ENCODE measurements around the gene DDA1.
A peak's percentile ranks its signal among the peaks of the same experiment; 100 is the strongest.

DDA1 gene

GRCh38 chr19:17309965-17310461 is 650 bp downstream of the DDA1 start:
- no peak for DNase-seq (ENCODE audit: low read depth, low spot score)
- peak overlapping the region; percentile 73 for H3K27ac ChIP-seq

GRCh38 chr19:17311455-17312188 is 2.3 kb downstream of the DDA1 start:
- DNase-seq (ENCODE audit: low read depth, low spot score): no peak
- H3K27ac ChIP-seq: peak overlapping the region; percentile 73

GRCh38 chr19:17312189-17313113 is 3.1 kb downstream of the DDA1 start:
- peak overlapping the region; percentile 73 for H3K27ac ChIP-seq
- no peak for DNase-seq (ENCODE audit: low read depth, low spot score)

DNA sequence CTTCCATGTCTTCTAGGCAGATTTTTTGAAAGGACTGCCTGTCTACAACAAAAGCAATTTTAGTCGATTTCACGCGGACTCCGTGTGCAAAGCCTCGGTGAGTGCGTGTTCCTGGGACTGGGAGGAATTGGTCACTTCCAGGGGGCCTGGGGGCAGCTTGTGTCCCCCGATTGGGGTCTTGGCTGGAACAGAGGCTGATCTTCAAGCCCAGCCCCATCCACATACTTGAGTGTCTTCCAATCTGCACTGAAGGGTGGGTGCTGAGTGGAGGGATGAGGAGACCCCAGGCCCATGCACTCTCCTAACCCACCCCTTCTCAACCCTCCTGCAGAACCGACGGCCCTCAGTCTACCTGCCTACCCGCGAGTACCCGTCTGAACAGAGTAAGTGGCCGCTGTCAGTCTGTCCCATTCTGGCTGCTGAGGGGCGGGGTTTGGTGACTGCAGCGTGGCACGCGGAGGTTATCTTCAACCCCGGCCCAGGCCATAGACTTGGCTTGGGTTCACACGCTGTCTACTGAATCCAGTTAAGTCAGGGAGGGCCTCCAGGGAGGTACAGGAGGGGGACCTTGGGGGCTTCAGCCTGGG is 4.7 kb downstream of the DDA1 start:
- DNase-seq (ENCODE audit: low read depth, low spot score): no peak
- no peak overlapping the region for H3K27ac ChIP-seq

DNA sequence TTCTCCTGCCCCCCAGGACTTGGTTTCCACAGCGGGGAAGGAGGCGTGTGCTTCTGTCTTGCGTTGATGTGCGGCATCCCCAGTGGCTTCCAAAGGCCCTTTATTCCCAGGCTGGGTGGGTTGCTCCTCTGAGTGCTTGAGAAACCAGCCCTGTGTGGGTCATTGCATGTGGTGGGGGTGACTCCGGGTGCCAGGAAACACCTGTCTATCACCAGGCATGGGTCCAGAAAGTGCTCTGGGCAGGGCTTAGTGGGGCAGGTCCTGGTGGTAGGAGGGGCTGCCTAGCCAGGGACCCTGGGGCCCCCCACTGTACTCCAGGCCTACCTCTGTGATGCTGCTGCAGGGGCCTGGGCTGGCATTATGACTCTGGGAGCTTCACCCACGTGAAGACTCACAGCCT is 9.6 kb downstream of the DDA1 start:
- DNase-seq (ENCODE audit: low read depth, low spot score): no peak
- no peak overlapping the region for H3K27ac ChIP-seq

- no peak overlapping the region for H3K27ac ChIP-seq
- no peak for DNase-seq (ENCODE audit: low read depth, low spot score)
Observed at GRCh38 chr19:17319473-17320238, 10.3 kb downstream of the DDA1 start.

DNA sequence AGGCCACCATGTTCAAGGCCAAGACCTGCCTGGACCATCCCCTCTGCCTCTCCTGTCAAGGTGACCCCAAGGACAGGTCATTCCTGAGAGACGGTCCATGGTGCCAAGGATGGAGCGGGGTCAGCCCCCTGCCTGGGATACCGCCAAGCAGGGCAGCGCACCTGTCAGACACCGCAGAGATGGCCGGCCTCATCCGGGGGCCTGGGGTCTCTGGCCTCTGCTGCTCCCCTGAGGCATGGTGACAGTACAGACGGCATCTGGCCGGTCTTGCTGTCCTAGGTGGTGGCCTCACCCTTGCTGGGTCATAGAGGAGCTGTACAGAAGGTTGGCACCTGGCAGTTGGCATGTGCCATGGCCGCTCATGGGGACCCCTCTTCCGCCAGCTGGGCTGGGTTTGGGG is 11.1 kb downstream of the DDA1 start:
- no peak overlapping the region for H3K27ac ChIP-seq

DNA sequence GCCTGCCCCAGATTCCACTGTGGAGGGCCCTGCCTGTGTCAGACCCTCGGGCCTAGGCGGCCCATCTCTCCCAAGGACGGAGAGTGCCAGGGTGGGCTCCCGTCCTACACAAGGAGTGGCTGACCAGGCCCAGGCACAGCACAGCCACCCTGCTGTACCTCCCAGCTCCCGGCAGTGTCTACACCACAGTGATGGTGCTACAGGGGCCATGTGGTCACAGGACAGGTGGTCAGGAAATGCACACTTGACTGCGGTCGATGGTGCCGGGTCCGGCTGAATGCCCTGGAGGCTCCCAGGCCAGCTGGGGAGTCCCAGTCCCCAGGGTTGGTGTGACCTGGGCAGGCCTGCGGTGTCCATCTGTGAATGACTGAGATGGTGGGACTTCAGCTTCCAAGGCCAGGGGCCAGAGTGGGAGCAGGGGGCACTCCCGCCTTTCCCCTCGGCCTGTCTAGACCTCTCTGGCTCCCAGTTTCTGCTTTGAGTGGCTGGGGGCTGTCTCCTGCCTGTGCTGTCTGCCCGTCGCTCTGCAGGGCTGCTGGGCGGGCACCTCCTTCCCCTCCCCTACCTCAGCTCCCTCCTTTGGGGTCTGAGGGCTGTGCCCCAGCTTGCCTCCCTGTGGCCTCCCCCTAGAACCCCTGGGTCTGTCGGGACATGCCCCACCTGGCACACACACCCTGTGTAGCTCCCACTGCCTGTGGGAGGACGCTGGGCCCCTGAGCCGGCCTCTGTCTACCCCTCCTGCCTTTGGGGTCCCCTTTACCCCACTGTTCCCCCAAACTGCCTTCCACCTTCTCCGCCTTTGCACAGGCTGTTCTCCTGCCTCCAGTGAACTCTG is 12.5 kb downstream of the DDA1 start:
- no peak for DNase-seq (ENCODE audit: low read depth, low spot score)
- no peak overlapping the region for H3K27ac ChIP-seq

More for the DNA sequence above, 11.1 kb downstream of the DDA1 start:
- no peak for DNase-seq (ENCODE audit: low read depth, low spot score)

- H3K27ac ChIP-seq: no peak overlapping the region
- DNase-seq (ENCODE audit: low read depth, low spot score): no peak
Observed at GRCh38 chr19:17322854-17323253, 13.5 kb downstream of the DDA1 start.

DNA sequence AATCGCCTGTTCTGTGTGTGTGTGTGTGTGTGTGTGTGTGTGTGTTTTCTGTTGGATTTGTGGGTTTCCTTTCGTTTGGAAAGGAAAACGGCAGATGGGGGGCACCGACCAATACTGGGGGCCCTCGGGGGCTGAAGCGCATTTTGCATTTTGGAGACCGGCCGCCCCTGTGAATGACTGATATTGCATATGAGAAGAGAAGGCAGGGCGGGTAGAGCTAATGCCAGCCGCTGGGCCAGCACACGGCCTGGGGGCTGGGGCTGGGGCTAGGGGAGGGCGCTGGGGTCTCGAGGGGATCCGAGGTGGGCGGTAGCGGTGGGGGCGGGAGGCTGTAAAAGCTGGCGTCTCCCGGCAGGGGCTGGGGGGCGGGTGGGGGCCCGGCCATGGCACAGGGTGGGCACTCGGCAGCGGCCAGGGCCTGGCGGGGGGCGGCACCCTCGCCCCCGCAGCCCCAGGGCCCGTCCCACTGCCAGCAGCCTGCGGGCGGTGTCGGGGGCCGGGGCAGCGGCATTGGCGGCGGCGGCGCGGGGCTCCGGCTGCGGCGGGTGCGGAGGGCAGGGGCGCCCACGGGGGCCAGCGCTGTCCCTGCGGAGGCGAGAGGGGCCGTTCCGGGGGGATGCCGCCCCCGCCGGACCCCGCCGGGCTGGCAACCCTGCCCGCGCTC is 14.1 kb downstream of the DDA1 start:
- DNase-seq (ENCODE audit: low read depth, low spot score): no peak
- no peak overlapping the region for H3K27ac ChIP-seq

DNA sequence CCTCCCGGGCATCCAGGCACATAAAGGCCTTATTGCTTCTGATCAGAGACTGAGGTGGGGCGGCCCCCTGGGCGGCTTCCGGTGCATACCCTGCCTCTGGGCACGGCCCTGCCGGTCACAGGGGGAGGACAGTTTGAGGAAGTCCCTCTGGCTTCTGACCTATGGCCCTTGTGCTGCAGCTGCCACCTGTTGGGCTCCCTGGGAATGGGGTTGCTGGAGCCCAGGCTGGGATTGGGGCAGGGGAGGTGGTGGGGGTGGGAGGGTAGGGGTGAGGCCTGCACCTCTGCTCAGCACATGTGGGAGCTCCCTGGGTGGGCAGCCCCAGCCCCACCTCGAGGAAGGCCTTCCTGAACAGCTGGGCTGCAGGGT is 14.6 kb downstream of the DDA1 start:
- no peak for DNase-seq (ENCODE audit: low read depth, low spot score)
- H3K27ac ChIP-seq: no peak overlapping the region

DNA sequence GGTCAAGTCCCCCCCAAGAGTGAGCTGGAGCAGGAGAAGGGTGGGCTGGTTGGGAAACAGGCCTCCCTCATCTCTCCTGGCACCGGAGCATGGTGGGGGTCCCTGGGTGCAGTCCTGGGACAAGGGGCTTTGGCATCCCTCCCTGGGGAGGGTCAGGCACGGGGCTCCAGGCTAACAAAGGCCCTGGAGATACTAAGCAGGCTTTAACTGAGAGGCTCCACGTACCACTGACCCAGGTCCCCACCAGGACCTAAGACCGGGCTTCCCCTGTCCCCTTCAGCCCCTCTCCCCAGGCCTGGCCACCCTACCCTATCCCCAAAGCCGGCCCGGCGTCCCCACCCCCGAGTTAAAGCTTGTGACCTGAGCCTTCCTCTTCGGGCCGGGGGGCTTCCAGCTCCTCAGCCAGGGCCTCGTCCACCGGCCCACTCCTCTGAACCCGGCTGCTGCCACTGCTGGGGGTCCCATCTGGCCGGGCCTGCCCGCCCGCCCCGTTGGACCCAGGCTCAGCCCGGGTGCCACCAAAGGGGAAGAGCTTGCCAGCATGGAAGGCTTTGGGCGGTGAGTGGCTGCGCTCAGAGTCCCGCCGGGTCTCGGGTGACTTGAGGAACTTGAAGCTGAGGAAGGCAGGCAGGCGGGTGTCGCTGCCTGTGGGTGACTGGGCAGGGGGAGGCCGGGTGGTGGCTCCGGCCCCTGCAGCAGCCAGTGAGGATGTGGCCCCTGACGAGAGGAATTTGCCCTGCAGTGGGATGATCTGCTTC is 15.2 kb downstream of the DDA1 start:
- DNase-seq (ENCODE audit: low read depth, low spot score): no peak
- no peak overlapping the region for H3K27ac ChIP-seq

- no peak for DNase-seq (ENCODE audit: low read depth, low spot score)
- H3K27ac ChIP-seq: no peak overlapping the region
Observed at GRCh38 chr19:17325133-17325532, 15.8 kb downstream of the DDA1 start.

DNA sequence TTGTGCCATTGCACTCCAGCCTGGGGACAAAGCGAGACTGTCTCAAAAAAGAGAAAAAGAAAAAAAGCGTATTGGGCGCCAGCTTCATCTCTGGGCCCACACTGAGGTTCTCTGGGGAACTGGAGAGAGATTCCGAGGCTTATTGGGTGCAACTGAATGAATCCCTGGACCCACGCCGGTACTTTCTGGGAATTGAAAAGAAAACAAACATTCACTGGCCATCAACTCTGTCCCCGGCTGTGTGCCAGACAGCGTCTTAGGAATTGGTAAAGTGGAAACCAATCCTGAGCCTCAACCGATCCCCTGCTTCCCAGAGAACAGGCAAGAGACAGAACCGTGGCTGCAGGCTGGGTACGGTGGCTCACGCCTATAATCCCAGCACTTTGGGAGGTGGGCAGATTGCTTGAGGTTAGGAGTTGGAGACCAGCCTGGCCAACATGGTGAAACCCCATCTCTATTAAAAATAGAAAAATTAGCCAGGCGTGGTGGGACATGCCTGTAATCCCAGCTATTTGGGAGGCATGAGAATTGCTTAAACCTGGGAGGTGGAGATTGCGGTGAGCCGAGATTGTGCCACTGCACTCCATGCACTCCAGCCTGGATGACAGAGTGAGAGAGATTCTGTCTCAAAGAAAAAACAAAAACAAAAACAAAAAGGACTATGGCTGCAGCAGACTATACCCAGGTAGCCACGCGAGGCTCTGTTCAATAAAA is 16.7 kb downstream of the DDA1 start:
- DNase-seq (ENCODE audit: low read depth, low spot score): no peak
- H3K27ac ChIP-seq: peak overlapping the region; percentile 21

GRCh38 chr19:17326595-17326966 is 17.2 kb downstream of the DDA1 start:
- peak overlapping the region; percentile 21 for H3K27ac ChIP-seq

DNA sequence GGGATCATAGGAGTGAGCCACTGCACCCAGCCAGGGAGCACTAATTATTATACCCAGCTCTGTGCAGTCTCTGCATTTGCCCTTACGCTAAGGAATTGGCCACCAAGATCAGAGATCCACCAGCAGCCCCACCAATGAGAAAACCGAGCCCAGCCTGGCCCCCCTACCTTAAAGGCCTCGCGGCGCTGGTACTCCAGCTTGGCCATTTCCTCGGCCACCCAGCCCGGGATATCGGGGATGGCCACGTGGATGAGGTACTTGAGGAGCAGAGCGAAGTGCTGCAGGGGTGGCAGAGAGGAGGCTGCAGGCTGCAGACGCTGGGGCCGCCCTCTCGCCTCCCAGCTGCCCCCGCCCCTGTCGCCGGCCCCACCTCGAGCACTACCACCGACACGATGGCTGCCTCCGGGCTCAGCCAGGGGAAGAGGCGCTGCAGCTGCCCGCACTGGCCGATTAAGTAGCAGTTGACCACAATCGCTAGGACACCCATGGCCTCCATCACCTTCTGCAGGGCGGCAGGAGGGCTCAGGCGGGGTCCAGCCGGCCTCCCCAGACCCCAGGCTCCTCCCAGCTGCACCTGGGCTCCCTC is 17.8 kb downstream of the DDA1 start:
- DNase-seq (ENCODE audit: low read depth, low spot score): no peak

More at GRCh38 chr19:17326595-17326966, 17.2 kb downstream of the DDA1 start:
- DNase-seq (ENCODE audit: low read depth, low spot score): no peak

More for the DNA sequence above, 17.8 kb downstream of the DDA1 start:
- peak overlapping the region; percentile 21 for H3K27ac ChIP-seq
